ENCODE results near the gene INSM2.

DNA sequence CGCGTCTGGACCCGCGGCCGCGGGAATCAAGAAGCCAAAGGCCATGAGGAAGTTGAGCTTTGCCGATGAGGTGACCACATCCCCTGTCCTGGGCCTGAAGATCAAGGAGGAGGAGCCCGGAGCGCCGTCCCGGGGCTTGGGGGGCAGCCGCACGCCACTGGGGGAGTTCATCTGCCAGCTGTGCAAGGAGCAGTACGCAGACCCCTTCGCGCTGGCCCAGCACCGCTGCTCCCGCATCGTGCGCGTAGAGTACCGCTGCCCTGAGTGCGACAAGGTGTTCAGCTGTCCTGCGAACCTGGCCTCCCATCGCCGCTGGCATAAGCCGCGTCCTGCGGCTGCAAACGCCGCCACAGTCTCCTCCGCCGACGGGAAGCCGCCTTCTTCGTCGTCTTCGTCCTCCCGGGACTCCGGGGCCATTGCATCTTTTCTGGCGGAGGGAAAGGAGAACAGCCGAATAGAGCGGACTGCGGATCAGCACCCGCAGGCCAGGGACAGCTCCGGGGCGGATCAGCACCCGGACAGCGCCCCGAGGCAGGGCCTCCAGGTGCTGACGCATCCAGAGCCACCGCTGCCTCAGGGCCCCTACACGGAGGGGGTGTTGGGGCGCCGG, 1.0 kb downstream of the INSM2 start:
- TF ChIP-seq POLR2AphosphoS5 (IDR thresholded peaks at IDR 0.05; ENCODE audit: borderline replicate concordance, low read depth, low read length) (no peak), EZH2 (IDR thresholded peaks at IDR 0.05) (no peak), FOXP2 (optimal IDR thresholded peaks at IDR 0.05; ENCODE audit: control extremely low read depth, extremely low read length, insufficient read depth) (no peak)
